Measurements from ENCODE around the gene UBXN6.
A peak's percentile ranks its signal among the peaks of the same experiment; 100 is the strongest.

The UBXN6 gene

GRCh38 chr19:4402171-4403004 is 55.2 kb downstream of the UBXN6 start, which contains the start of gene CHAF1A:
Gene CHAF1A (plus strand): TSS chr19:4402640. CDS start chr19:4402763, 123 bp downstream.
- DNase-seq: peak; percentile 100

- DNase-seq: no peak
Measured at GRCh38 chr19:4401769-4402170, 55.8 kb downstream of the UBXN6 start.

- DNase-seq: peak; percentile 95
Measured at GRCh38 chr19:4400135-4400936, 57.3 kb downstream of the UBXN6 start, which contains the start of gene SH3GL1. Gene SH3GL1 (minus strand): TSS chr19:4400547. CDS start chr19:4400368, 179 bp downstream.

- peak; percentile 58 for DNase-seq
Measured at GRCh38 chr19:4399812-4400134, 57.8 kb downstream of the UBXN6 start.

- no peak for DNase-seq
Measured at GRCh38 chr19:4396949-4397783, 60.4 kb downstream of the UBXN6 start.

Measured in NCI-H2171 treated with DMSO at 0.1 percent for 48 hours (cell line).